AG04450 (cell line): Measurements from ENCODE around the gene SCUBE2. TPM values are rescaled to one million over a fixed set of nuclear protein-coding genes. Genes with fewer than 3 reads are reported as not detected.
"Not testable (repeated sequence)": the region's sequence is repeated elsewhere in the genome, so short reads cannot be mapped to it uniquely, and the experiment has no call there.

Experiments
- CTCF ChIA-PET: fragments of 300-600, 350-600 bp; formaldehyde crosslinking; extraction: SDS; loops from one replicate; lab custom pipeline; 2022; ENCODE audit warnings: antibody characterized with exemption, inconsistent platforms; lab: Charles Lee
- POLR2A ChIA-PET: fragments of 350-600 bp; formaldehyde crosslinking; extraction: SDS; loops from one replicate; lab custom pipeline; 2021; ENCODE audit warnings: antibody characterized with exemption, inconsistent platforms; lab: Yijun Ruan, JAX
- DNase-seq: peaks from one replicate; pipeline ENCODE4 v3.0.0-alpha.2; 2011; ENCODE audit warnings: low read depth, low spot score
- H3K27ac ChIP-seq: one replicate; pipeline ENCODE4 v1.5.1; 2012; ENCODE audit warnings: low read depth, low read length, control low read depth
- H3K27me3 ChIP-seq: one replicate; pipeline ENCODE4 v1.6.0; 2012; ENCODE audit warnings: low read length; ENCODE audit not compliant: control insufficient read depth, insufficient read depth
- H3K4me3 ChIP-seq: 2 replicates; pipeline ENCODE4 v1.5.1; 2011; ENCODE audit warnings: mild to moderate bottlenecking, low read depth, low read length, control low read depth
- H3K9me3 ChIP-seq: 2 replicates; pipeline ENCODE4 v1.5.1; 2012; ENCODE audit warnings: low read length; ENCODE audit not compliant: control insufficient read depth, insufficient read depth
- CTCF ChIP-seq: IDR thresholded peaks from 2 replicates; pipeline ENCODE4 v1.5.1; 2011; ENCODE audit warnings: low read depth, low read length, control low read depth, inconsistent platforms
- polyA plus RNA-seq: library from polyadenylated mRNA; depleted of rRNA; stranded (reverse); fragments of >200 nt; gene quantifications from 2 replicates; pipeline ENCODE4 v1.2.3, GENCODE V29; 2011

SCUBE2 gene
- polyA plus RNA-seq, 1 experiment = 1.3 TPM

GRCh38 chr11:8997451-8997850 lies 93.9 kb downstream of the SCUBE2 start:
- TF ChIP-seq CTCF = no peak
- Histone ChIP-seq H3K27ac (no peak overlapping the region), H3K9me3 (no peaks in the 10 kb centered on the region), H3K4me3 (no peak overlapping the region), H3K27me3 (no peaks in the 10 kb centered on the region)
- CTCF ChIA-PET = interaction anchor here (1.7 kb wide), 1 partner anchor 17 kb away, joined by 10 read pairs; no protein-coding TSS in a partner anchor
- no peak for DNase-seq
- POLR2A ChIA-PET = no interaction called here

GRCh38 chr11:8989453-8989852 lies 101.9 kb downstream of the SCUBE2 start:
- H3K4me3 ChIP-seq = no peak overlapping the region
- no peak overlapping the region for H3K27ac ChIP-seq
- no peak for DNase-seq
- ChIA-PET CTCF (no interaction called here), POLR2A (no interaction called here)
- no peak for TF ChIP-seq CTCF
- H3K9me3 ChIP-seq = no peaks in the 10 kb centered on the region
- no peaks in the 10 kb centered on the region for H3K27me3 ChIP-seq

- POLR2A ChIA-PET = interaction anchor here (0.6 kb wide), 1 partner anchor 137 kb away, joined by 3 read pairs; no protein-coding TSS in a partner anchor
- CTCF ChIA-PET = interaction anchor here (1.1 kb wide), 1 partner anchor 149 kb away, joined by 4 read pairs; no protein-coding TSS in a partner anchor
- Histone ChIP-seq H3K9me3 (no peaks in the 10 kb centered on the region), H3K4me3 (no peak overlapping the region), H3K27me3 (no peaks in the 10 kb centered on the region), H3K27ac (no peak overlapping the region)
- no peak for DNase-seq
- TF ChIP-seq CTCF = no peak
Observed at GRCh38 chr11:8988329-8989234, 102.8 kb downstream of the SCUBE2 start.

DNA sequence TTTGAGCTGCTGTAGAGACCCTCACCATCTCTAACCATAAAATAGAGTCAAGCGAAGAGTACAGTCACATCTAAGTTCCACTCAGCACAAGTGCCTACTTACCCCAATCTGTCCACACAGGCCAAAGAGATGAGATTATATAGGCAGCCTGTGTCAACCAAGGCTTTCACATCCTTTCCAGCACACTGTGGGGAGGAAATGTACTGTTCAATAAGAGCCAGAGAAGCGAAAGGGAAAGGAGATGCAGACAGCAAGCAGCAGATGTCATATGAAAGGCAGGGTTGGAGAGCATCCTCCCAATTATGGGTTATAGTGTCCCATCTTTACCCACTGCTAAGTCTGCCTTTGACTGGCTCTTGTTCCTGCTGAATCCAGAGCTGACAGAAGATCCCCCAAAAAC lies 104.0 kb downstream of the SCUBE2 start:
- DNase-seq = no peak
- Histone ChIP-seq H3K4me3 (no peak overlapping the region), H3K27ac (no peak overlapping the region), H3K27me3 (no peaks in the 10 kb centered on the region), H3K9me3 (no peaks in the 10 kb centered on the region)
- ChIA-PET CTCF (interaction anchor here (1.1 kb wide), 1 partner anchor 150 kb away, joined by 4 read pairs; no protein-coding TSS in a partner anchor), POLR2A (no interaction called here)
- TF ChIP-seq CTCF = no peak

DNA sequence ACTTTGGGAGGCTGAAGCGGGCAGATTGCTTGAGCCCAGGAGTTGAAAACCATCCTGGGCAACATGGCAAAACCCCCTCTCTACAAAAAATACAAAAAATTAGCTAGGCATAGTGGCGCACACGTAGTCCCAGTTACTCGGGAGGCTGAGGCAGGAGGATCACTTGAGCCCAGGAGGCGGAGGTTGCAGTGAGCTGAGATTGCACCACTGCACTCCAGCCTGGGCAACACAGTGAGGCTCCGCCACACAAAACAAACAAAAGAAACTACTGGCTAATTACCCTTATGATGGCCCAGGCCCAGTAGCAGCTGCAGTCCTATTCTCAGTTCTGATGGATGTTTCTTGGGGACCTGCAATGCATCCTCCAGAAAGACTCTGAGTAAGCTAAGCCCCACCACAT lies 104.6 kb downstream of the SCUBE2 start:
- CTCF ChIA-PET = interaction anchor here (0.5 kb wide), 1 partner anchor 267 kb away, joined by 3 read pairs; no protein-coding TSS in a partner anchor
- H3K27me3 ChIP-seq, POLR2A ChIA-PET, DNase-seq, H3K27ac ChIP-seq, H3K4me3 ChIP-seq, H3K9me3 ChIP-seq: not testable (repeated sequence)
